ENCODE measurements around the gene MAPRE2. TPM values are rescaled to one million over a fixed set of nuclear protein-coding genes. Genes with fewer than 3 reads are reported as not detected.
A peak's percentile ranks its signal among the peaks of the same experiment; 100 is the strongest.

The MAPRE2 gene
- total RNA-seq, 1 donor from 2014 or later: 53.8 TPM

DNA sequence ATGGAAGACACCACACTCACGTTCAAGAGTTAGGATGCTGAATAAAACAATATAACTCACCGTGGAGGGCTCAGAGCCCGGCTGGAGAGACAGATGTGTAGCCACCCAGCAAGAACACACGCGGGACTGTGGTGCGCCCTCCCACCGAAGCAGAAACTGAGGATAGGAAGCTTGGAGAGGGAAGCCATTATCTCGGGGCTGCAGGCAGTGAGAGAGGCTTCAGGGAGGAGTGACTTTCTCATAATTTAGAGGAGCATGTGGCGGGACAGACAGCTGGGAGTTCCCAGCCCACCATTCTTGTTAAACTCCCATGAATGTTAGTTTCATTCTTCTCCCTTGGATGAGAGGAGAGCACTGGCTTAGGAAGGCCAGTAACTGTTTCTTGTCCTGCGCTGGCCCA, 96.4 kb downstream of the MAPRE2 start:
- POLR2A ChIA-PET: no interaction called here
- intact Hi-C loops (cut with micrococcal nuclease): no loop called here
- H3K4me3 Mint-ChIP-seq: no peak overlapping the region
- H3K27ac Mint-ChIP-seq: peak overlapping the region; percentile 19
- ATAC-seq (ENCODE audit: low read depth) (no peak), DNase-seq (no peak)
- H3K36me3 Mint-ChIP-seq (ENCODE audit: low read depth): peaks cover 83% of the 10 kb centered on the region
- no peaks in the 10 kb centered on the region for H3K9me3 Mint-ChIP-seq
- CTCF ChIA-PET: interaction anchor here (1.6 kb wide), 1 partner anchor 131 kb away, joined by 6 read pairs; no protein-coding TSS in a partner anchor
- no peaks in the 10 kb centered on the region for H3K27me3 Mint-ChIP-seq
- TF ChIP-seq, protein P1, sequence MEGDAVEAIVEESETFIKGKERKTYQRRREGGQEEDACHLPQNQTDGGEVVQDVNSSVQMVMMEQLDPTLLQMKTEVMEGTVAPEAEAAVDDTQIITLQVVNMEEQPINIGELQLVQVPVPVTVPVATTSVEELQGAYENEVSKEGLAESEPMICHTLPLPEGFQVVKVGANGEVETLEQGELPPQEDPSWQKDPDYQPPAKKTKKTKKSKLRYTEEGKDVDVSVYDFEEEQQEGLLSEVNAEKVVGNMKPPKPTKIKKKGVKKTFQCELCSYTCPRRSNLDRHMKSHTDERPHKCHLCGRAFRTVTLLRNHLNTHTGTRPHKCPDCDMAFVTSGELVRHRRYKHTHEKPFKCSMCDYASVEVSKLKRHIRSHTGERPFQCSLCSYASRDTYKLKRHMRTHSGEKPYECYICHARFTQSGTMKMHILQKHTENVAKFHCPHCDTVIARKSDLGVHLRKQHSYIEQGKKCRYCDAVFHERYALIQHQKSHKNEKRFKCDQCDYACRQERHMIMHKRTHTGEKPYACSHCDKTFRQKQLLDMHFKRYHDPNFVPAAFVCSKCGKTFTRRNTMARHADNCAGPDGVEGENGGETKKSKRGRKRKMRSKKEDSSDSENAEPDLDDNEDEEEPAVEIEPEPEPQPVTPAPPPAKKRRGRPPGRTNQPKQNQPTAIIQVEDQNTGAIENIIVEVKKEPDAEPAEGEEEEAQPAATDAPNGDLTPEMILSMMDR (IDR thresholded peaks at IDR 0.05): no peak
- peaks cover 29% of the 10 kb centered on the region for H3K4me1 Mint-ChIP-seq

DNA sequence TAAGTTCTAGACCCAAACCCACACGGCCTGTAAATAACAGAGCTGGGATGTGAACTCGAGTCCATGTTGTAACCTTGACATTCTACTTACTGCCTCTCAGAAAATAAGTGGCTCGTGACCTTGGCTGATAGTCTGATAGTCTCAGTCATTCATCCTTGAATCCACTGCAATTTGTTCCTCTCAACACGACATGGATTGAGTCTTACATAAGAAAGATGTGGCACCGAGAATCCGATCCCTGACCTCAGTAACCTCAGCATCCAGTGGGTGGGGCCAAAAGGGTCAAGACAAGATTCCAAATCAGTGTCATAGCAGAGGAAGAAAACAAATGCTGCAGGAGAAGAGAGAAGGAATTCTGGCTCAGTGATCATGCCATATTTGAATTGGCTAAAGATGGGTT, 97.6 kb downstream of the MAPRE2 start:
- CTCF ChIA-PET: interaction anchor here (1.4 kb wide), 1 partner anchor 132 kb away, joined by 7 read pairs; no protein-coding TSS in a partner anchor
- Mint-ChIP-seq H3K4me3 (no peak overlapping the region), H3K9me3 (no peaks in the 10 kb centered on the region), H3K27ac (peak overlapping the region; percentile 19), H3K36me3 (ENCODE audit: low read depth) (peaks cover 73% of the 10 kb centered on the region), H3K27me3 (no peaks in the 10 kb centered on the region), H3K4me1 (peaks cover 33% of the 10 kb centered on the region)
- intact Hi-C loops (cut with micrococcal nuclease): no loop called here
- DNase-seq (no peak), ATAC-seq (ENCODE audit: low read depth) (no peak)
- TF ChIP-seq, protein P1 (IDR thresholded peaks at IDR 0.05): no peak
- POLR2A ChIA-PET: no interaction called here

DNA sequence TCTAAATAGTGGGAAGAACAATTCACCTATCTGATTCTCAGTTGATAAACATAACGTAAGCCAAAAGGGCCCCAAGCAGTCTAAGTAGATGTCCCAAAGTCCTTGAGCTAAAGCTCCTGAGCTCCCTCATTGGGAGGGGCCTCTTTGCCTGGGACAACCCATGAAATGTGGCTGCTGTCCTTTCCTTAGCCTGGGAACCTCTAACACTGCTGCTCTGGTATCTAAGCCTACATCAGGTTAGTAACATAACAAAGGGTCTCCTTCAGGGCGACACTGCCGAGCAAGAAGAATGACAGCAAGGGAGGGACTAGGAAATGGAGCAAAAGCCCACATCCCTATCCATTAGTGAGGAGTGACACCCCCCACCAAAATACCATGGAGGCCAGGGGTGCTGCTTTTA, 98.3 kb downstream of the MAPRE2 start:
- H3K27ac Mint-ChIP-seq: no peak overlapping the region

DNA sequence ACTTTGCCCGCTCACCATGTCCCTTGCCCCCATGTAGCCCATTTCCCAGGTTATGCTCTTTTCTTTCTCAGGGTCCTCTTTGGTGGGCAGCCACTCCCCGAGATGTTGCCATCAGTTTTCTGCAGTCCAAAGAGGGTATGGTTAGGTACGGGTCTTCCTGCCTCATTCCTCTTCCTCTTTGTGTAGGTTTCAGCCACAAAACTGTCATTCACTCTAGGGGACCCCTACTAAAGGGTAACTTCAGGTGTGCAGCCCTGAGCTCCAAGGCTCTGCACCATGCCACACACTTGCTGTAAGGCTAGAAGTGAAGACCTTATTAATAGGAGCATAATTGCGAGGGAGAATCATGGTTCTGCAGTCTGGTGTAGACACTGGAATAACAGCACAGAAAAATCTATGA, 99.9 kb downstream of the MAPRE2 start:
- intact Hi-C loops (cut with micrococcal nuclease): loop anchor here (5.0 kb wide), 2 partner anchors 274 to 479 kb away; no protein-coding TSS in a partner anchor
- Mint-ChIP-seq H3K4me1 (peaks cover 36% of the 10 kb centered on the region), H3K36me3 (ENCODE audit: low read depth) (peaks cover 55% of the 10 kb centered on the region), H3K9me3 (peaks cover 2% of the 10 kb centered on the region), H3K27ac (peak overlapping the region; percentile 76), H3K4me3 (no peak overlapping the region), H3K27me3 (no peaks in the 10 kb centered on the region)
- TF ChIP-seq, protein P1 (IDR thresholded peaks at IDR 0.05): no peak
- ChIA-PET POLR2A (interaction anchor here (0.8 kb wide), 1 partner anchor 126 kb away, joined by 4 read pairs; no protein-coding TSS in a partner anchor), CTCF (interaction anchor here (2.1 to 5.8 kb wide), 4 partner anchors 19 to 133 kb away, joined by 8 to 130 read pairs (median 52); partner anchors contain the start of gene MAPRE2)
- ATAC-seq (ENCODE audit: low read depth): peak; percentile 41
- no peak for DNase-seq

More for the DNA sequence above, 98.3 kb downstream of the MAPRE2 start:
- intact Hi-C loops (cut with micrococcal nuclease): no loop called here
- Mint-ChIP-seq H3K4me3 (no peak overlapping the region), H3K36me3 (ENCODE audit: low read depth) (peaks cover 68% of the 10 kb centered on the region), H3K9me3 (no peaks in the 10 kb centered on the region), H3K4me1 (peaks cover 36% of the 10 kb centered on the region), H3K27me3 (no peaks in the 10 kb centered on the region)
- no peak for DNase-seq
- TF ChIP-seq, protein P1 (IDR thresholded peaks at IDR 0.05): no peak
- ChIA-PET POLR2A (no interaction called here), CTCF (interaction anchor here (1.2 to 1.4 kb wide), 3 partner anchors 113 to 133 kb away, joined by 3 to 7 read pairs (median 3); no protein-coding TSS in a partner anchor)
- no peak for ATAC-seq (ENCODE audit: low read depth)

DNA sequence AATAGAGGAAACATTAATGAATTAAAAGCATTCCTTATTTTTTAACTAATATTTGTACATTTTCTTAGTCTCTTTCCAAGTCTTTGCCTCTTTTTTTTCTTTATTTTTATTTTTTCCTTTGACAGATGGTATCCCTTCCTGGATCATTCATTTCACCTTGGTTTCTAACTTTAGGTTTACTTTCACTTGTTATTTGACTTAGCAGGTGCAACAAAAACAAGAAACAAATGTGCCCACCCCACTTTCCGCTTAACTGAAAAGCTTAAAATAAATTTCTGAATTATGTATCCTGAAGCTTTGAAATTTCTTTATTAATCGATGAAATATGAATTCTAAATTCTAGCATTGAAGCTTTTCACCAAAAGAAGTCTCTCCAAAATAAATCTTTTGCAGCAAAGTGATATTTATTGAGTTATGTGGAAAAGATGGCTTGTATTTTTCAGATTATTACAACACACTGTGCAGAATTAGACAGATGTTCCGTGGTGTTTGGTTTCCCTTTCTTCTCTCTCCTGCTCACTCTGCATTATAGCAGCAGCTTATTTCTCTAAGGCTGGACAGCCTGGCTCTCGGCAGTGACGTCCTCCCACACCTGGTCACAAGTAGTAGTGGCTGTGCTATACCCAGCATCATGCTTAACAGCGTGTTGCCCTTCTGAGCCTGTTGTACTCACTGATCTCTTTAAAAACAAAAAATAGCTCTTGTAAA, 100.5 kb downstream of the MAPRE2 start:
- ATAC-seq (ENCODE audit: low read depth) (peak; percentile 22), DNase-seq (no peak)
- TF ChIP-seq, protein P1 (IDR thresholded peaks at IDR 0.05): no peak
- H3K27ac Mint-ChIP-seq: peak overlapping the region; percentile 43
- H3K4me1 Mint-ChIP-seq: peaks cover 36% of the 10 kb centered on the region
- peaks cover 5% of the 10 kb centered on the region for H3K9me3 Mint-ChIP-seq
- no peaks in the 10 kb centered on the region for H3K27me3 Mint-ChIP-seq
- H3K4me3 Mint-ChIP-seq: no peak overlapping the region
- peaks cover 52% of the 10 kb centered on the region for H3K36me3 Mint-ChIP-seq (ENCODE audit: low read depth)
- intact Hi-C loops (cut with micrococcal nuclease): loop anchor here (5.0 kb wide), 2 partner anchors 274 to 479 kb away; no protein-coding TSS in a partner anchor
- ChIA-PET CTCF (interaction anchor here (1.2 to 5.8 kb wide), 5 partner anchors 19 to 133 kb away, joined by 4 to 130 read pairs (median 25); partner anchors contain the start of gene MAPRE2), POLR2A (interaction anchor here (0.6 to 1.2 kb wide), 3 partner anchors 61 to 126 kb away, joined by 4 to 5 read pairs (median 4); partner anchors contain the start of gene MAPRE2)
